Hepatic stellate cell (primary cell): Measurements from ENCODE around the gene VANGL1.
A peak's percentile ranks its signal among the peaks of the same experiment; 100 is the strongest.
"Not testable (repeated sequence)": the region's sequence is repeated elsewhere in the genome, so short reads cannot be mapped to it uniquely, and the experiment has no call there.

Experiments used
- DNase-seq: peaks from one replicate; pipeline ENCODE4 v3.0.0; 2011; ENCODE audit warnings: low spot score

Gene VANGL1

GRCh38 chr1:115641762-115642167 lies at the start of gene VANGL1:
Gene VANGL1, plus strand, starts transcription at chr1:115641970. Its CDS starts 9,444 bp downstream, at chr1:115651414.
- peak; percentile 75 for DNase-seq

- DNase-seq = no peak
These were observed 49.5 kb upstream of the VANGL1 start for GRCh38 chr1:115592264-115592663.

- no peak for DNase-seq
These were observed 48.2 kb upstream of the VANGL1 start for GRCh38 chr1:115593365-115594259.

GRCh38 chr1:115594600-115594999 lies 47.2 kb upstream of the VANGL1 start:
- DNase-seq = no peak

- DNase-seq = peak; percentile 73
These were observed 46.3 kb upstream of the VANGL1 start for GRCh38 chr1:115595279-115596079.

- DNase-seq = no peak
These were observed 45.5 kb upstream of the VANGL1 start for GRCh38 chr1:115596080-115596780.

GRCh38 chr1:115604508-115604907 lies 37.3 kb upstream of the VANGL1 start:
- no peak for DNase-seq

GRCh38 chr1:115606305-115606704 lies 35.5 kb upstream of the VANGL1 start:
- DNase-seq = no peak

GRCh38 chr1:115609021-115609420 lies 32.7 kb upstream of the VANGL1 start:
- DNase-seq = no peak

GRCh38 chr1:115613767-115614166 lies 28.0 kb upstream of the VANGL1 start:
- no peak for DNase-seq

- DNase-seq = no peak
These were observed 21.3 kb upstream of the VANGL1 start for GRCh38 chr1:115620453-115620852.

GRCh38 chr1:115620950-115621349 lies 20.8 kb upstream of the VANGL1 start:
- no peak for DNase-seq

GRCh38 chr1:115624859-115625258 lies 16.9 kb upstream of the VANGL1 start:
- no peak for DNase-seq

- no peak for DNase-seq
These were observed 11.4 kb upstream of the VANGL1 start for GRCh38 chr1:115630342-115630741.

GRCh38 chr1:115632251-115633026 lies 9.3 kb upstream of the VANGL1 start:
- no peak for DNase-seq

GRCh38 chr1:115633606-115634005 lies 8.2 kb upstream of the VANGL1 start:
- DNase-seq = not testable (repeated sequence)

- not testable (repeated sequence) for DNase-seq
These were observed 4.5 kb upstream of the VANGL1 start for GRCh38 chr1:115637247-115637646.

GRCh38 chr1:115640384-115640783 lies 1.4 kb upstream of the VANGL1 start:
- DNase-seq = no peak

GRCh38 chr1:115642168-115643072 lies 650 bp downstream of the VANGL1 start:
- peak; percentile 54 for DNase-seq

GRCh38 chr1:115643225-115643624 lies 1.5 kb downstream of the VANGL1 start:
- DNase-seq = no peak
